Cortex of kidney (tissue), 1 donor: ENCODE results near the gene TIE1.

Experiments
- DNase-seq: peaks from one replicate; lab custom pipeline; 2025; lab: John Stamatoyannopoulos, UW

TIE1 gene

DNA sequence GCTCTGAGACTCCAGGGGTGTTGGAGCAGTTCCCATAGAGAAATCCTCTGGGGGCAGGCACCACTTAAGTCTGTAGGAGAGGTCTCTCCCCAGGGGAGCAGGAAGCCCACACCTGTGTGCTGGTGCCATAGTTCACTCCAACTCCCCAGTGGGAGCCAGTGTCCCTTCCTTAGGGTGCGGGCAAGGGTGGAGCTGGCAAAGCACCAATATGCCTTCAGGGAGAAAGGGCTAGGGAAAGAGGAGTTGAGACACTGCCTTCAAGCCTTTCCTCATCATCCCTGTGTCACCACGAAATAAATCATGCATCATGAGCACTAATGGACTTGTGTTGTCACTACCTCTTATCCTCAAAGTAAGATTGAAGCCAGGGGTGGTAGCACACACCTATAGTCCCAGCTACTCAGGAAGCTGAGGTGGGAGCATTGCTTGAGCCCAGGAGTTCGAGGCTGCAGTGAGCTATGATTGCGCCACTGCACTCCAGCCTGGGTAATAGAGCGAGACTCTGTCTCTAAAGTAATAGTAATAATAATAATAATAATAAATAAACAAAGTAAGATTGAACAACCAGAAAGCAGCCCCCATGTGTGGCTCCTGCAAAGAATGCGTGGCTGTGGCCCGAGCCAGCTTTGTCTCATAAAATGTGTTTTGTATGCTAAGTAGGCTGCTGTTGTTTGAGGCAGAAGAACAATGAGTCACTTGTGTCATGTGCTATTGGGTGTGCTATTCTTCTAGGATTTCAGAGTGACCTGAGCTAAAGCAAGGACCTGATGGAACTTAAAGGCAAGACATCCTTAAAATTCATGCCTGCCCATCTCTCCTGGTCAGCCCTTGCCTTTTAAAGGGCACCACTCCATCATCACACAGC is 6.7 kb upstream of the TIE1 start:
- DNase-seq, result no peak

DNA sequence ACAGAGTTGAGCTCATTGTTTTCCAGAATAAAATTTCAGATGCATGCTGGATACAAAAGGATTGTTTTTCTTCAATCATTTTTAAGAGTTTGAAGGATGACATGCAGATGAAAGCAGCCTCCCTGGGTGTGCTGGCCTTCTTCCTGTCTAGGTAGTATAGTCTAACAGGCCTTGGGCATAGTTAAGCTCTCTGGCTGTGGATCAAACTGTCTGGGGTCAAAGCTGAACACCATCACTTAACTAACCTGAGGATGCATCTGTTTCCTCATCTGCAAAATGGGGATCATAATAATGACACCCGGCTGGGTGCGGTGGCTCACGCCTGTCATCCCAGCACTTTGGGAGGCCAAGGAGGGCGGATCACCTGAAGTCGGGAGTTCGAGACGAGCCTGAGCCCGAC is 6.0 kb upstream of the TIE1 start:
- no peak for DNase-seq

DNA sequence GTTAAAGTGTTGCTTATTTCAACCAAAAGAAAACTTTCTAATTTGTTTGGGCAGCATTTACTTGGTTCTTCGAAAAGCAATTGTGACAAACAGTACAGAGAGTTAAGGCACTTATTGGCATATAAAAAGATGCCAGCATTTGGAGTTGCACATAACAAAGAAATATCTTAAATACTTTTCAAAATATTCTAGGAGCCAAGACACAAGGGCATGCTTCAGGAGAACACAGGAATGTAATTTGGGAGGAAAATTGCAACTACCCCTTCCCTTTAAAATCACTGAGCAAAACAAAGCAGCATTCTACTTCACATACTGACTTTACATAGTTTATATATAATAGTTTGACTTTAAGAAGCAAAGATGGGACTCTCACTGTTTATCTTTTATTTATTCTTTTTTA is 4.6 kb upstream of the TIE1 start:
- DNase-seq, result no peak

DNA sequence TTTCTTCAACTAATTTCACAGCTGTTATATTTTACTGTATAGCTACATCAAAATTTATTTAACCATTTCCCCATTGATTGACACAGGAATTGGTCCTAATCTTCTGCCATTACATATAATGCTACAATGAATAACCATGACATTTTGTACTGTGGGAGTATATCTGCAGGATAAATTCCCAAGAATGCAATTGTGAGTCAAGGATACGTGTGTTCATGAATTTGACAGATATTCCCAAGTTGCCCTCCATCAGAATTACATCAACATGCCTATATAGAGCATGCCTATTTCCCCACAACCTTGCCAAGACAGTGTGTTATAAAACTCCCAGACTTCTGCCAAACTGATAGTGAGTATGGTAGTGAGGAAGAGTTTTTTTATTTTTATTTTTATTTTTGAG is 2.7 kb upstream of the TIE1 start:
- no peak for DNase-seq

DNA sequence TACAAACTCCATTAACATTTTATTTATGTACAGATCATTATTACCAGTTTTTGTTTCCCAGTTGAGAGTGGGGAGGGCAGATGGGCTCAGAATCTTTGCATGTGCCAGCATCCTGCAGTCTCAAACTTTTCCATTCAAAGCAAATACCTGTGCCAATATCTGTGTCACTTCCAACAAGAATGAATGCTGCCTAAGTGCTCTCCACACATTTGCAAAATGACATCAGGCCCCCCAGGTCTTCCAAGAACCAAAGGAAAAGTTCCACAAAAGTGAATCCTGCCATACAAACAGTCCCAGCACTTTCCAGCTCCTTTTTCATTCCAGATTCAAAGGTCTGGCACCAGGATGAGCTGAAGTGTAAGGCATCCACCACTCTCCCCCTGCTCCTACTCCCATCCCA is 1.7 kb upstream of the TIE1 start:
- DNase-seq, result no peak

DNA sequence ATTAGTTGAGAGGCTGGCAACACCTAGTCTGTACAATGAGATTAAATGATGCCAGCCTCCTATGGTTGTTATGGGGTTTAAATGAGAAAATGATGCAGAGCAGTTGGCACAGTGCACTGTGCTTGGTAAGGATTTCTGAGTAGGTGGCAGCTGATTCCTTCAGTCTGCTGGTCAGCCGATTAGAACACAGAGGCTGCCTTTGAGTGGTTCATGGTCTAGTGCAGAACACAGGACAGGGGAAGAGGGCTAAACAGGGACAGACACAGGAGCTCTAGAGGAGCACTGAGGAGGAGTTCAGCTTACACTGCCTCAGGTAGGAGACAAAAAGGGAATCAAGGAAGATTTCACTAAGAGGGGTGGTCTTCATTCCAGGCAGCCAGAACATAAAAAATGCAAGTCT is 1.4 kb downstream of the TIE1 start:
- no peak for DNase-seq

DNA sequence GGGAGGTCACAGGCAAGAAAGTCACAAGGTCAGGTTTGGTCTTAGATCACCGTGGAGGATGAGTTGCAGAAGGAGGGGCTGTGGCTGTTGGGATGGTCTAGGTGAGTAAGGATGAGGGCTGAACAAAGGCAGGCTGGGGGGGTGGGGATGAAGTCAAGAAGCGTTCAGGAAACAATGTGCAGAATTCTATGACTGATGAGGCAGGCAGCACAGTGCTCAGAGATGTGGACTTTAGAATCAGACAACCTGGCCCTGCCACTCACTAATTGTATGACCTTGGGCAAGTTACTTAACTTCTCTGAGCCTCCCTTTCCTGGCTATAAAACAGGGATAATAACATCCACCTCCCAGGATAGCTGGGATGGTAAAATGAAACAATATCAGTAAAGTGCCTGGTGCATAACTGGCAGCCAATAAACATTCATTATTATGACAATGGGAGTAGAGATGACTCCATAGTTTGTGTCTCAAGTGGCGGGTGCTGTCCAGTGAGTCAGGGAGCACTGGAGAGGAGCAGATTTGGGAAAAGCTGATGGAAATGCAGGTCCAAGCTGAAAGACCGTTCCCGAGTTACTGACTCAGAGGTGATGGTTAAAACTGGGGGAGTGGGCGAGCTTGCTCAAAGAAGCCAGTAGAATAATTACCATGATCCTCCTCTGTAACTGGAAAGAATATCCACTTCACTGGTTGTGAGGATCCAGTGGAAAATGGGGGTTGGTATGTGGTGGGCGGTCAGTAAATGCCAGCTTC is 2.1 kb downstream of the TIE1 start:
- no peak for DNase-seq

DNA sequence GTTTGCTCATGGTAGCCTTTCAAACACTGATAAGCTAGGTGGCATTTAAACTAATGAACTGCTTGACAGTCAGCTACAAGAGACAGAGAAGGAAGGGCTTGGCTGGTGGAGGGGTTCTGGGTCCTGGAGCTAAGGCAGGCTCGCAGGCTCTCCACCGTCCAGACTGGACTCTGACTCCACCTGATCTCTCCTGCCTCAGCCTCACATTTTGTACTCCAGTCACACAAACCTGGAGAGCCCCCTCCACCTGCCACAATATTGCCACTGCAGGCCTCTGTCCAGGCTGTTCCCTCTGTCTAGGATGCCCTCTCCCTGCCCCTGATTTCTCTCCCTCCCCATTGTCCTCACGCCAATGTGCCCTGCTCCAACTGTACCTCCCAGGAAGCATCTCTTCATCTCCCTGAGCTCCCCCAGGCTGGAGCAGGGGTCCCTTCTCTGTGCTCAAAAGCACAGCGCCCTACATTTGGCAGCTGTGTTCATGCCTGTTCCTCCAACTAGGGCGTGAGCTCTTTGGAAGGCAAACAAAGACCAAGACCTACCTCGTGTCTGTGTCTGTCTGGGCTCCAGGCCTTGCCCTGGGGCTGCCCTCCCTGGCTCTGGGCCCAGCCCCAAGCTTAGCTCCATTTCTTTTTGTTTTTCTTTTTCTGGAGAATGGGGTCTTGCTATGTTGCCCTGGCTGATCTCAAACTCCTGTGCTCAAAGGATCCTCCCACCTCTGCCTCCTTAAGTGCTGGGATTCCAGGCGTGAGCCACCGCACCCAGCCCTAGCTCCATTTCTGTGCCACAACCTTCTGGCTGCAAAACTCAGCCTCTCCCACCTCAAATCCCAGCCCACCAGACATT is 2.9 kb downstream of the TIE1 start:
- no peak for DNase-seq

DNA sequence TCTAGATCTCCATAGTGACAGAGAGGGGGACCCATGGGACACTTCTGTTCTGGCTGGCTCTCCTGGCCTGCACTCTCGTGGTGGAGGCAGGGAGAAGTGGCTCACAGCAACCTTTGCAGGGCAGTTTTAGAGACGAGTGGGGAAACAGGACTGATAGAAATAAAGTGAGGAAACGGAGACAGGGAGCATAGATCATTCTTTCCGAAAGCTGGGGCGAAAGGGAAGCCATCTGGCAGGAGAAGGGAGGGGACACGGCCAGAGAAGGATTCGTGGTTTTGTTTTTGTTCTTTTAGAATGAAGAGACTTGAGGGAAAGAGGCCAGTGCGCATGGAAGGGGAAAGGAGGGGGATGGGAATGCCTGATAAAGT is 3.5 kb downstream of the TIE1 start:
- no peak for DNase-seq

DNA sequence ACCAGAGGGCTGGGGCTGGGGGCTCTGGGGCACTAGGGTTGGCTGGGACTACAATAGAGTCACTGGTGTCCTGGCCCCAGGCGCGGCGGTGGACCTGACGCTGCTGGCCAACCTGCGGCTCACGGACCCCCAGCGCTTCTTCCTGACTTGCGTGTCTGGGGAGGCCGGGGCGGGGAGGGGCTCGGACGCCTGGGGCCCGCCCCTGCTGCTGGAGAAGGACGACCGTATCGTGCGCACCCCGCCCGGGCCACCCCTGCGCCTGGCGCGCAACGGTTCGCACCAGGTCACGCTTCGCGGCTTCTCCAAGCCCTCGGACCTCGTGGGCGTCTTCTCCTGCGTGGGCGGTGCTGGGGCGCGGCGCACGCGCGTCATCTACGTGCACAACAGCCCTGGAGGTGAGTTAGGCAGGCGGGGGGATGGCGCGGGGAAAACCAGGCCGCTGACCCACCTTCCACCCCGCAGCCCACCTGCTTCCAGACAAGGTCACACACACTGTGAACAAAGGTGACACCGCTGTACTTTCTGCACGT is 4.1 kb downstream of the TIE1 start:
- no peak for DNase-seq

DNA sequence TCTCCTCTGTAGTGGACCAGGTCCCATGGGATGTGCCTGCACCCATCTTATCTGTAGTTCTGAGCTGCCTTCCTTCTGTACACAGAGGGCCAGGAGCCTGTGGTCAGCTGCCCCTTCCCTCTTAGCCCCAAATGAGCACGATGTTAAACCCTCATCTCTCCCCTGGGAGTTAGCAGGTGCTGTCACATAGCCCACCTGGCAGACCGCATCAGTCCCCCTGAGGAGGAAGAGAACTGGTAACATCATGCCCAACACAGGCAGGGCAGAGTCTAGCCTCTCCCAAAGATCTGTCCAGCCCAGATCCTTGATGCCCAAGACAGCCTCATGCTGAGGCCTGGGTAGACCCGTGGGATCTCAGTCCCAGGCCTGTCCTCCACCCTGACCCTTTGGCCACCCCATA is 4.7 kb downstream of the TIE1 start:
- DNase-seq, result no peak

DNA sequence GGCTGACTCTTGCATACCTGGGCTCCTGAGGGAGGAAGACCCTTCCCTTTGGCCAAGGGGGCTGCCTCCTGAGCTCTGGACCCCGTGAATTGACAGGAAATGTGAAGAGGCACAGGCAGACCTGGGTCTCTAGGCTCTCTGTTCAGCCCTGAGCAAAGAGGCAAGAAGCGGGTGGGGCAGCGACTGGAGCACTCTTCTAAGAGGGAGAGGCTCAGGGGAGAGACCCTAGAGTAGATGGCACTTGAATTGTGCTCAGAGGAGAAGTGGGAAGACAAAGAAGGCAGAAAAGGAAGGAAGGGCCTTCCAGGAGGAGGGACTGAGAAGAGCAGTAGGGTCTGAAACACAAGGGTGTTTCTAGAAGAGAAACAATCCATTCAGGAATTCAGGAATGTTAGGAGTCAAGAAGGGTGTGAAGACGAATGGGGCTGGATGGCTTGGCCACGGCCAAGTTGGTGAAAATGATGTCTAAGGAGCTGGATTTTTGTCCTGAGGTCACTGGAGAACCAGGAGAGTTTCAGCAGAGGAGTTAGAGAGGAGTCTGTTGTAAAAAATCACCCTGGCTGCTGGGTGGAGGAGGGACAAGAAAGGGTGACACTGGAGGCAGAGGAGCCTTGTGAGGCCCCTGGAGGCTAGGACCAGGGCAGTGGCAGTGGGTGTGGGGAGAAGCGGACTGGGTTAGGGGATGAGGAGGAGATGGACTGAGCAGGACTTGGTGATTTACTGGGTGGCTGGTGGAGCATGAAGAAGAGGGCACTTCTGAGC is 5.3 kb downstream of the TIE1 start:
- no peak for DNase-seq

DNA sequence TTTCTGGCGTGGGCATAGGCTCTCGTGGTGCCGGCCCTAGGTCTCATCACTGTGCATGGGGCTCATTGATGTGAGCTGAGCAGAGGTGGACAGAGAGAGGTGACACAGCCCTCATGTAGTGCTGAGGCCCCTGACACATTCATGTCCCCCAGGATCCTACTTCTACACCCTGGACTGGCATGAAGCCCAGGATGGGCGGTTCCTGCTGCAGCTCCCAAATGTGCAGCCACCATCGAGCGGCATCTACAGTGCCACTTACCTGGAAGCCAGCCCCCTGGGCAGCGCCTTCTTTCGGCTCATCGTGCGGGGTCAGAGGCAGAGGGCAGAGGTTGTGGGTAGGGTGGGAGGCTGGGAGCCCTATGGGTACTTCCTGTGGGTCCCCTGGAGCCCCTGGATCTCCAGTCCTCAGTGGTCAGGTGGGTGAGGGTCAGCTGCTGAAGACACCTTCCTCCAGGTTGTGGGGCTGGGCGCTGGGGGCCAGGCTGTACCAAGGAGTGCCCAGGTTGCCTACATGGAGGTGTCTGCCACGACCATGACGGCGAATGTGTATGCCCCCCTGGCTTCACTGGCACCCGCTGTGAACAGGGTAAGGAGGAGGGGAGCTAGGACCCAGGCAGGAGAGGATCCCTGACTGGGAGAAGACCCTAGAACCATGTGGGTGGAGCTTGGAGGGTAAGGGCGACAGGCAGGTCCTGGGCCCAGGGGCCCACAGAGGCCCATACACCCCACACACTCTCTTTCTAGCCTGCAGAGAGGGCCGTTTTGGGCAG is 6.1 kb downstream of the TIE1 start:
- no peak for DNase-seq

DNA sequence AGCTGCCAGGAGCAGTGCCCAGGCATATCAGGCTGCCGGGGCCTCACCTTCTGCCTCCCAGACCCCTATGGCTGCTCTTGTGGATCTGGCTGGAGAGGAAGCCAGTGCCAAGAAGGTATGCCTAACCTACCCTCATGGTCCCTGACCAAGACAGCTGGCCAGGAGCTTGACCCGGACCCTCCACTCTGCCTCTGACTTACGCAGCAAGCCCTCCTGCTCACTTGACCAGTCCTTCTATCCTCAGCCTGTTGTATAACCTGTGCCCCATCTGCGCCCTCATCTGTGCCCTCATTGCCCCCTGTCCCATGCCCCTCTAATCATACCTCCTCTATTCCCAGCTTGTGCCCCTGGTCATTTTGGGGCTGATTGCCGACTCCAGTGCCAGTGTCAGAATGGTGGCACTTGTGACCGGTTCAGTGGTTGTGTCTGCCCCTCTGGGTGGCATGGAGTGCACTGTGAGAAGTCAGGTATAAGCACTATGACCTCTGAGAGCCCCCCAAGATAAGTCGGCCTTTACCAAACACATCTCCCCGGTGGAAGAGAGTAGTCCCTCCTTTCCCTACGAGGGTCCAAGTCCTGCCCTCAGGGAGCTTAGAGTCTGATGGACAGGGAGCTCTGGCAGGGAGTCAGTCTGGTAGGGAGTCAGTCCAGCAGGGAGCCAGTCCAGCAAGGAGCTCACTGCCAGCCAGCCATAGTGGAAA is 6.8 kb downstream of the TIE1 start:
- no peak for DNase-seq

DNA sequence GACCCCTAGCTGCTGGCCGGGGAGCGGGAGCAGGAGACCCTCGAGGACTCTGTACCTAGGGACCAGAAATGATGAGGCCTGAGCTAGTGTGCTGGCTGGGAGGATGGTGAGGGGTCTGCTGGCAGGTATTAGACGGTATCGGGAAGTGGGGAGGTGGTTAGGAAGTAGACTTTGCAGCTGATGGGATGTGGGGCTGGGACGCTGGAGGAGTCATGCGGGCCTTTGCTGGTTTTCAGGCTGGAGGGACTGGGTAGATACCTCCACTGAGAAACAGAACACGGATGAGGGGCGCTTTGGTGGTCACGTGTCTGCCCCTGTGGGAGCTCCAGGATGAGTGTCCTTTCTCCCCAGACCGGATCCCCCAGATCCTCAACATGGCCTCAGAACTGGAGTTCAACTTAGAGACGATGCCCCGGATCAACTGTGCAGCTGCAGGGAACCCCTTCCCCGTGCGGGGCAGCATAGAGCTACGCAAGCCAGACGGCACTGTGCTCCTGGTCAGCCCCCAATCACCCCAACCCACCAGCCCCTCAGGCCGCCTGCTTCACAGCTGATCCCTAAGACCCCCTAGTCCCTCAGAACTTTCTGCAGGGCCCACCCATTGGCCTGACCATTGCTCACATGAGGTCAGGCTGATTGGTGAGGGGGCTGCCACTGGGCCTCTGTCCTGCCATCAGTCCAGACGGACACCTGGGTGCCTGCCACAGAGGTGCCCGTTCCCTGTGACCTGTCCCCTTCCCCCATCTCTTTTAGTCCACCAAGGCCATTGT is 8.0 kb downstream of the TIE1 start:
- DNase-seq, result no peak

DNA sequence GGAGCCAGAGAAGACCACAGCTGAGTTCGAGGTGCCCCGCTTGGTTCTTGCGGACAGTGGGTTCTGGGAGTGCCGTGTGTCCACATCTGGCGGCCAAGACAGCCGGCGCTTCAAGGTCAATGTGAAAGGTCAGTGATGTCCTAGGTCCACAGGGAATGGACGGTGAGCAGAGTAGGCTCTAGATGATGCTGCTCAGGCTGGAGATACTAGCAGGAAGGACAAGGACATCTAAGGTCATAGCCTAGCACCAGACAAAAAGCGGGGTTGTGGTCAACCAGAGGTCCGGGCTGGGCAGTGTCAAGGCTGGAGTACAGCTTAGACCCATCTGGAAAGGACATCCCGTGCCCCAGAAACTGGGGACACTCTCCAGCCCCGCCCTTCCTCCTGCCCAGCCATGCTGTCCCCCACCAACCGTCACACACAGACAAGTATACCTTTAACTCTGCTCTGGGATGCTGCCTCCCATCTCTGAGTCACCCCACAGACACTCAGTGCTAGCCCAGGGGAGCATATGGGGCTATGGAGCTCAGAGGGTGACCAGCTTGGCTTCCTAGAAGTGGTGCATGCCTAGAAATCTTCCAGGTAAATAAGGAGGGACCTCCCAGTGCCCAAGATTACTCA is 8.7 kb downstream of the TIE1 start:
- no peak for DNase-seq

DNA sequence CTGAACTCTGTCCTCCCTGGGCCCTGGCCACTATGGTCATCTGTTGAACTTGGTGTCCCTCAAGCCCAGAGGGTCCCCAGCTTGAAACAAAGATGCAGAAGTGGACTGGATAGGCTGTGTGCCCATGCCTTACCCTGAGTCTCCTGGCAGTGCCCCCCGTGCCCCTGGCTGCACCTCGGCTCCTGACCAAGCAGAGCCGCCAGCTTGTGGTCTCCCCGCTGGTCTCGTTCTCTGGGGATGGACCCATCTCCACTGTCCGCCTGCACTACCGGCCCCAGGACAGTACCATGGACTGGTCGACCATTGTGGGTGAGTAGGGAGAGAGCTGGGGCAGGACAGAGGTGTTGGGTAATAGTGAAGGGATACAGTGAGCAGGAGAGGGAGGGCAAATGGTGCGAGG is 10.7 kb downstream of the TIE1 start:
- no peak for DNase-seq

DNA sequence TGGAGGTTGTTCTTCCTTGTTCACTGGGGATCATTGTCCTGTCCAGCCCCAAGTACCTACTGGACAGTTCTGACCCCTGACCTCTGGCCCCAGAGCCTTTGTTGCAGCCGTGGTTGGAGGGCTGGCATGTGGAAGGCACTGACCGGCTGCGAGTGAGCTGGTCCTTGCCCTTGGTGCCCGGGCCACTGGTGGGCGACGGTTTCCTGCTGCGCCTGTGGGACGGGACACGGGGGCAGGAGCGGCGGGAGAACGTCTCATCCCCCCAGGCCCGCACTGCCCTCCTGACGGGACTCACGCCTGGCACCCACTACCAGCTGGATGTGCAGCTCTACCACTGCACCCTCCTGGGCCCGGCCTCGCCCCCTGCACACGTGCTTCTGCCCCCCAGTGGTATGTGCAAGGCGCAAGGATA is 11.4 kb downstream of the TIE1 start:
- no peak for DNase-seq
